ENCODE data around the gene CACNA1I. TPM values are rescaled to one million over a fixed set of nuclear protein-coding genes. Genes with fewer than 3 reads are reported as not detected.
"Not testable (repeated sequence)": the region's sequence is repeated elsewhere in the genome, so short reads cannot be mapped to it uniquely, and the experiment has no call there.

Gene CACNA1I
- polyA plus RNA-seq, 1 donor, result 1.1 TPM

DNA sequence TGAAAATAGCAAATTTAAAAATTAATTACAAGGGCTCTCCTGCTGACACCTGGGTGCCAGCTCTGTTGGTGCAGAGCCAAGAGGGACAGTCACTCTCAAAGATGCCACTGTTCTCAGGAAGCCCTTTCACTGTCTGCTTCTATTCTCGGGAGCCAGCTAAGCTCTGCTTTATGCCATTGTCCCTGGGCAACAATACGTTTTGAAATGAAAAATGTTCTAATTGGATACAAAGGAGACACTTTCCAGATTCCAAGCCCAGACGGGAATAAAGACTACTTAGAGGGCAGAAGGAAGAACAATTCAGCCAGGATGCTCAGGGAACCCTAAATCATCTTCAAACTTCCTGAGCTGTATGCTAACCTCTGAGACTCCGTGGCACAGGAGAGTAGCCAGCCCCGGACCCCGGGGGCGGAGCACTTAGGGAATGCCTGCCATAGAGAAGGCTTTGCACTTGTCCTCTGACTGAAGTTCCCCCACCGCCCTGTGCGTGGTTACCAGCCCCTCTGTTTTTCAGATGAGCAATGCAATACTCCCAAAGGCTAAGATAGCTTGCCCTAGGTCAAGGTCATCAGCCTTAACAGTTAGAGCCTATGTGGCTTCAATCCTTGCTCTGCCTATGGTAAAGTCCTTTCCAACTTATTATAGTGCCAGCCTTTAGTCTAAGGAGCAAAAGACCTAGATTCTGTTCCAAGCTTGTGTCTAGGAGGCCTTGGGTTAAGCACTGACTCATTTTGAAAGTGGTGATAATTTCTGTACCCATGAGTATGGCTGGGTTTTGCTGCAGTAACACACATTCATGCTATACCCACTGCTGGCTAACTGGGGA is 150.9 kb downstream of the CACNA1I start:
- DNase-seq, result no peak

DNA sequence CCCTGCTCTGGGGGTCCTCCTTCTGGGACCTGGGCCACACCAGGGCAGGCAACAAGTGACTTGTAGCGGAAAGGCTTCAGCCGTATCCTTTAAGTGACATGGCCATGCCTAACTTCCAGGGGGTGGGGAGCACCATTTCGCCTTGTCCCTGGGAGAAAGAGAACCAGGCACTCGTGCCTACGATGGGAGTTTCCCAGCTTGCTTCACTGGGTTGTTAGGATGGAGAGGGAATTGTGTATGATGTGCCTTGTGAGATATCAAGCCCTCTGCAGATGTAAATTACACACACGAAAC is 151.4 kb downstream of the CACNA1I start:
- no peak for DNase-seq

DNA sequence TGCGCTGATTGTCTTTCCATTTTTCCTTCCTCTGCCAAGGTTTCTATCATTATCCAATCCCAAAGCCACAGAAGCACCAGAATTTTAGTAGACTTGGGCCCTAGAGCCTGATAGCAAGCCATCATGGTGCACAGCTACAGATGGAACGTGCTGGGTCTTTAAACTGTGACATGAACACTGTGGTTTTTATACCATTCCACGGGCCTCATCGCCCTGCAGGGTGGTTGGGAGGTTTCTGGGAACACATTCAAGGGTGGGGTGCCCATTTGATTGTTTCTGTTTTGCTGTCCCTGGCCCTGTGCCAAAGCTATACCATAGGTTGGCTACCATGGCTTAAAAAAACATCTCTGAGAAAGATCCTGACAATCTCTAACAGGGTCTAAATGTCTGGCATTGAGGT is 151.9 kb downstream of the CACNA1I start:
- DNase-seq, result no peak

DNA sequence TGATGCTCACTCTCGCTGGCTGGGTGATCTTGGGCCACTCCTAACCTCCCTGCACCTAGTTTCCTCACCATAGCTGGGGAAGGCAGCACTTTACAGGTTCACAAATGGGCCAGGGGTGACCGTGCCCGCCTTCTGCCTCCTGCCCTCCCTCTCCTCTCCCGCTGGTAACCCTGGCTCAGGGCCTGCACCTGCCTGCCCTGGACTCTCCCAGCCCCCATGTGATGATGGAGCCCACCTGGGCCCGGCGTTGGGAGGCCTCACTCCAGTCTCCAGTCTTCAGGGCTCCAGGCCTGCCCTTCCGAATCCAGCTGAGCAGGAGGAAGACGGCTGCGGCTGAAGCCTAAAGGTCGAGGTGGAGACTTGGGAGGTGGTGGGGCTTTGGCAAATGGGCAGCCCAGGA is 152.9 kb downstream of the CACNA1I start:
- DNase-seq, result no peak

DNA sequence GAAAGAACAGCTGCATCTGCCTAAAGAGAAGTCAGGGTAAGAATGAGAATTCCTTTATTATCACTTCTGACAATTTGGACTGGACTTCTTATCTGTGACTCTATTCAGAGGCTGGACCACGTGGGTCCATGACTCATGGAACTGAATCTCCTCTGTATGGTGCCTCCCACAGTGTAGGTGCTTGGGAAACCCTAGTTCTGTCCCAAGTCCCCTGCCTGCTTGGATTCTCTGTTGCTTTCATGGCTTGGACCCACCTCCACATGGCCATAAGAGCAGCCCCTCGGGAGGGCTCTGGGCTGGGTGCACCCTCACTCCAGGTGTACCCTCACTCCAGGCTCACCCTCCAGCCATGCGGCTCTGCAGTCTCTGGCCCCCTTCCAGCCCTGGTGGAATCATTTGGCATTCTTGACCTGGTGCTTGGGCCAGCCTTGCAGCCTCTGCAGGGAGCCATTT is 153.4 kb downstream of the CACNA1I start:
- no peak for DNase-seq

DNA sequence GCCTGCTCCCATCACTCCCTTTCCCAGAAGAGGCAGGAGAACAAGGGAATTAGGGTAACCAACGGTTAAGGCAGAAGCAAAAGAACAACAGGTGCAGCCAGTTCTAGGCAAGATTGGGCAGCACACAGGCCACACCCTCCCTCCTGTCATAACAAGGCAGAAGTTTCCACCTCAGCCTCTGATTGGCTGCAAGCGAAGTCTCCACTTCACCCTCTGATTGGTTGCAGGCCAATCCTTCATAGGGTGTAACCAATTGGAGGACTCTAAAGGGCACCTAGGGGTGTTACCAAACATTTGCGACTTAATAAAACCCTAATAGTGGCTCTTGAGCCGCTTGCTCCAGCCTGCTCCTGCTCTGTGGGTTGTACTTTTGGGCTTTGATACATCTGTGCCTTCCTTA is 153.8 kb downstream of the CACNA1I start:
- DNase-seq, result no peak

DNA sequence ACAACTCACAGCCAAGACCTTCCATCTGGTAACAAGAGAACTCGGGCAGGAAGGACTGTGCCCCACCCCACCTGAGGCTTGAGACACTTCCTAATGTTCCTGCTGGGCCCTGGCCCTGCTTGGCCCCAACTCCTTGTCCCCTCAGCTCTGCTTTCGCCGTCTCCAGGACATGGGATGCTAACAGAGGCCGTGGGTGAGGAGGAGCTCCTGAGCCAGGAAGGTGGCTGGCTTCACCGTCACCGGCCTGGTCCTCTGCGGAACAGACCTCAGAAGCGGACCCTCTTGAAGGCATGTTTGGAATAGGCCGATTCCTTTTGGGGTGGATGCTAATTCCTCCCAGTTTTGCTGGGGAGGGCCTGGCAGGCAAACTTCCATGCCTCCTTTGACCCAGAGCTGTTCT is 154.3 kb downstream of the CACNA1I start:
- no peak for DNase-seq

DNA sequence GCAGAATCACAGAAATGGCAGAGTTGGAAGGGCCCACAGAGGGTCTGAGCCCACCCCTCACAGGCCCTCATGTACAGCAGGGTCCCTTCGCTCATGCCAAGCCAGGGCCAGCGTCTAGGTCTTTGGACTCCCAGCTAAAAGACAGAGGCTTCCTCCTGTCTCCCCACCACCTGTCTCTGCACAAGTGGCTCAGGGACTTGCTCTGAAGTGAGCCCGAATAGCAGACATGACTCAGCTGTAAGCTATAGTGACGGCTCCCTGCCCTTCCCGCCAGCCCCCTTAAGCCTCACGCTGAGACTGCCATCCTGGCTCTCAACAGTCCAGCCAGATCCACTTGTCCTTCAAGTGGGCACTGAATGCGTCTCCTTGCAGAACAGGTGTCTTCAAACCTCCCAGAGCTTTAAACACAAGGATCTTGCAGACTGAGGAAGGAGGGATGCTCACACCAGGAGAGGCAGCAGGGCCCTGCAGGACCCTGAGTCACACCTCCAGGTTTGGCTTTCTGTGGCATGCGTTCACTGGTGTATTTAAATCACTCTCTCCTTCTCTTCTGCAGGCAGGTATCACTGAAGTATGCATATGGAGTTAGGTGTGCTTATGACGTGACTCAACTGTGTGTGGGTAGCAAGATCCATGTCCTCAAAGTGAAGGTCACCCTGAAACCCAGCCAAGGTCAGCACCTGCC is 154.9 kb downstream of the CACNA1I start:
- DNase-seq, result no peak

DNA sequence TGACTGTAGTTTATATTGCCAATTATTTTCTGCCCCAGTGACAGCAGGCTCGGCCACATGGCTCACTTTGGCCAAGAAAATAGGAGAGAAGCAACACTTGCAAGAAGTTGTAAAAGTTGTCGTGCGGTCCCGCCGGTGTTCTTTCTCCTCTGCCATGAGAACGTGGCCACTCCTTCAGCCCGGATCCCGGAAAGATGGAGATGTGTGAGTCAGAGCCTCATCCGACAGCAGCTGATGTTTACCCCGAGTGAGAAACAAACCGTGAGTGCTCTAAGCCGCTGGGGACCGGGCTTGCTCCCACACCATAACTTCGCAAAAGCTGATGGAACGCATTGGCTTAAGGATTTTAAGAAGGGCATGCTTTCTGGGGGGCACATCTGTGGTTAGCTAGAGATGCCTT is 157.0 kb downstream of the CACNA1I start:
- no peak for DNase-seq

DNA sequence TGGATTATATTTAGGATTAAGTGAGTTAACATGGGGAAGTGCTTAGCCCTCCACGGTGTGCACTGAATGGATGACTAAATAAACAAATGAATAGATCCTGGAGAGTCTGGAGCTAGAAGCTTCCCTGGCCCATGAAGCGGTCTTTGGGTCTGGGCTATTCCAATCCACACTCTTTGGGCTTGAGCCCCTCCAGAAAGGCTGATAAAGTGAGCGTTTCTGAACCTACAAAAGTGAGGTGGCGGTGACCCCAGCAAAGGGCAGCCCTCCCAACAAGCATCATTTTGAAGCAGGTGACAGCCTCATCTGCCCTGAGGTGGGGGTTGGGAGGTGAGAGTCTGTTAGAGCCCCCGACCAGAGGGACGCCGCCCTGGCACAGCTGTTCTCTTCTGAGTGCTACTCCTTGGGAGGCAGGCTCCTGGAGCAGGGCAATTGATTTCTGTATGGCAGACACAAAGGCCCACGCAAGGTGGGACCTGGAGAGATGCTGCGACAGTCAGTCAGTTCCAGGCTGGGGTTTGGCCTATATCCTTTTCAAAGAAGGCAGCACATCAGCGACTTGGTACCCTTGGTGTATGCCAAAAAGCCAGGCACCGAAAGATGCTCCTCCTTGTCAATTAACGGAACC is 157.8 kb downstream of the CACNA1I start:
- no peak for DNase-seq

DNA sequence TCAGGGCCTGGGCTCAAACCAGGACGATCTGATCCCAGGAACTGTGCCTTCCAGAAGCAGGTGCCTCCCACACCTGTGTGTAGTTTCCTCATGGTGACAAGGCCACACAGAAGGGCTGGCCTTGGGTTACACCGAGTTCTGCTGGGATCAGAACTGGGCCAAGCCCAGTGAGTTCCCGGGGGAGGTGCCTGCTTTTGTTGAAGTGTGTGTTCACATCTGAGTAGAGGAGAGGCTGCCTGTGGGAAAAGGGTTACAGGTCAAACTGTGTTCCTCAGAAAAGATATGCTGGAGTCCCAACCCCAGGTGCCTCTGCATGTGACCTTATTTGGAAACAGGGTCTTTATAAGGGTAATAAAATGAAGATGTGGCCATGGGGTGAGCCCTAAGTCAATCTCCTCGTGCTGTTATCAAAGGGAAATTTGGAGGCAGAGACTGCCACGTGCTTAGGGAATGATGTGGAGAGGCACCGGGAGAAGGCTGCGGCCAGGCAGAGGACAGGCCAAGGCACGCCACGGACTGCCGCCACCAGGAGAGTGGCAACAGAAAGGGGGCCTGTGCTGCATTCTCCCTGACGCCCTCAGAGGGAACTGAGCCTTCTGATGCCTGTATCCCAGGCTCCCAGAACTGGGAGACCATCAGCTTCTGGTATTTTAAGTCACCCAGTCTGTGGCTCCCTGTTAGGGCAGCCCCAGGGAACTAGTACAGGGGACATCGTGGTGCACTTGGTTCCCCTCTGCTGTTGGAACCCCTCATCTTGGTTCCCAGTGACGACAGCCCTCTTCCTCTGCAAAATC is 158.8 kb downstream of the CACNA1I start:
- no peak for DNase-seq

DNA sequence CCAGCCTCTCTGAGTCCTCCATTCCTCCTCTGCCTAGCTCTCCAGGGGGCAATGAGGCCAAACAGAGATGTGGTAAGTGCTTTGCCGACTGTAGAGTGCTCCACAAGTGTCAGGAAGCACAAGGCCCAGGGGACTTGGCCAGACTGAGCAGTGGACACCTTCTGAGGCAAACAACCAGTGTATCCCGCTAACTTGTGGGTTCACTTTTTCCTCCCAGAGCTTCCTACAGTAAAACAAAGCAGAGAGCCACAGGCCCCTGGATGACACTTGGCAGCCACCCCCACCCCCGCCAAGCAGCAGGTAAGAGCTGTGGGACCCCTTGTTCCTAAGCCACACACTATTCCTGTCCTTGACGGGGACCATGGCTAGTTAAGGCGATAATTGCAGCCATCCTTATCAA is 160.9 kb downstream of the CACNA1I start:
- DNase-seq, result no peak

DNA sequence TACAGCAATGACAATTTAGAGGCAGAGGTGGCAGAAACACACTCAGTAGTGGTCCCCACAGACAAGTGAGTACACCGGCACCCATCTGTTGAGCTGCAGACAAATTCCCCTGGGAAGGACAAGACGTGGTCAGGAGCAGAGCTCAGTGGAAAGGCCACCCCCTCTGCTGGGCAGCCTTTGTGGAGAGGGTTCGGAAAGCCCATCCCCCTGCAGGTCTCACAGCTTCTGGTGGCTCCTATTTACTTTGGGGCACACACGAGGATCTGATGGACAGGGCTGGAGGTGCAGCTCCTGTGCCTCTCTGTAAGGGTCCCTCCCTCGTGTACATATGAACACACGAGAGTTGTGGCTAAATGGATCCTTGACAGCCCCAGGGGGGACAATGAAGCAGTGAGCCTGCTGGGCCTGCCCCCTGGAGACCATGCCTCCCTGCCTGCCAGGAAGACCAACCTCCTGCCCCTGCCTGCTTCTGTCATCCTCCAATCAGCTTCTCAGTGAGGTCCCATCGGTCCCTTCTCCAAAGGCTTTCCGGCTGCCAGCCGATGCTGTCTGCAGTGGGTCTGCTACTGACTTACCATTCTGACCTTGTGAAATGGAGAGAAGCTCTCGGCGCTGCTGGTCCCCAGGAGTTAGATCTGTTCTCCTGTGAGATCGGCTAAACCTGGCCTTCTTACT is 161.5 kb downstream of the CACNA1I start:
- DNase-seq, result no peak

DNA sequence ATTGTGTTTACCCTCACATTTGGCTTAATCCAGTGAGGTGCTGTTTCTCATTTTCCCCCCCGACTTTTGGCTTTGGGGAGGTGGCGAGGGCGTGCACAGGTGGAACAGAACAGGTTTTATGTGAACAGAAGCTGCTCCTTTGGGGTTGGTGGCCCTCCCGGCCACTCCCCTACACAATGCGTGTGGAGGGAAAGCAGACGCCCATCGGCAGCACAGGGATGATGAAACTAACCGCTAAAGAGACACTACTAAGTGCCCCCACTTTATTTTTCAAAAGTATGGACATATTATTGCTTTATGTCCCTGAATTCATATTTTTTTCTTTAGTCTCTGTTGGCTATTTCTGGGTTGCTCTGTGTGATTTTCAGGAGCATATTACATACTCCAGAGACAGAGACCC is 162.1 kb downstream of the CACNA1I start:
- DNase-seq, result no peak

DNA sequence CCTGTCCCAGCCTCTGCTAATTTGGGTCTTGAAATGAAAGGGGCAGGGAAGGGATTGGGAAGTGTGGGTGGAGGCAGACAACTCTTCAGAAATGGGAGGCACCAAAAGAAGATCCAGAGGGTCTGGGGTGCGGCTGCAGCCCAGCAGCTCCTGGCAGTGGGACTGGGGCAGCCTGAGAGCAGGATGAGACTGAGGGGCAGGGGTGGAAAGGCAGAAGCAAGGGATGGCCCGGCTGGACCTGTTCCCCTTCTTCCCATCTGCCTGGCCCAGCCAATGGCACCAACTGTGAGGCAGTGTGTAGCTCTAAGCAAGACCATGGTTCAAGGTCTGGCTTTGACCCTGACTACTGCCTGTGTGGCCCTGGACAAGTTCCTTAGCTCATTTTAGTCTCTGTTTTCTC is 162.6 kb downstream of the CACNA1I start:
- DNase-seq, result no peak

DNA sequence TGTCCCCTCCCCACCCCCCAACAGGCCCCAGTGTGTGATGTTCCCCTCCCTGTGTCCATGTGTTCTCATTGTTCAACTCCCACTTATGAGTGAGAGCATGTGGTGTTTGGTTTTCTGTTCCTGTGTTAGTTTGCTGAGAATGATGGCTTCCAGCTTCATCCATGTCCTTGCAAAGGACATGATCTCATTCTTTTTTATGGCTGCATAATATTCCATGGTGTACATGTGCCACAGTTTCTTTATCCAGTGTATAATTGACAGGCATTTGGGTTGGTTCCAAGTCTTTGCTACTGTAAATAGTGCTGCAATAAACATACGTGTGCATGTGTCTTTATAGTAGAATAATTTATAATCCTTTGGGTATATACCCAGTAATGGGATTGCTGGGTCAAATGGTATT is 163.5 kb downstream of the CACNA1I start:
- not testable (repeated sequence) for DNase-seq

DNA sequence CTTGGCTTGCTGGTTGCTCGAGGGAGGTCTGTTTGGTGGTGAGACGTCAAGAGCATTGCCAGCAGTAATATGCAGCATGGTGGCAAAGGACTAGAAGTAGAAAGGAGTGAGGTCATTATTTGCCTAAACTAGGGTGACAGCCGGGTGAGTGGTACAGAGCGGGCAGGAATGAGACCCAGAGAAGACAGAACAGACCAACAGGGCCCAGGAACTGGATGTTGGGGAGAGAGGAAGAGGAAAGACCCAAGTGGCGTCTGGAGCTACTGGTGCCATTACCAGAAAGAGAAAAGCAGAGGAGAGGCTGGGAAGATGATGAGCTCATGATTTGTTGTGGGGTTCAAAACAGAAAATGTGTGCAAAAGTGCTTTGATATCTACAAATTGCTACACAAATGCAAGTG is 164.3 kb downstream of the CACNA1I start:
- DNase-seq, result no peak

DNA sequence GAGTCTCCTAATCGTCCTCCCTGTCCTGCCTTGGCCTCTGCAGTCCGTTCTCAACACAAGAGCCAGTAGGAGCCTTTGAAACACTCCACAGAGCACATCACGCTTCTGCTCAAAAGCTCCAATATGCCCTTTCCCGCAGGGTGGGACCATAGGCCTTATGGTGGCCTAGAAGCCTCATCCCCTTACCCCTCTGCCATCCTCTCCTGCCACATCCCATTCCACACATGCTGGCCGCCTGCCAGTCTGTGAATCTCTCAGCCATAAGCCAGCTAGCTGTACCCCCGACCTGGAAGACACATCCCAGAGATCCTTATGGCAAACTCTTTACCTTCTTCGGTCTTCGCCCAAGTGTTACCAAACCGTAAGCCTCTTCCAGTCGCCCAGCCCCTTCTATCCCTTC is 165.2 kb downstream of the CACNA1I start:
- no peak for DNase-seq

DNA sequence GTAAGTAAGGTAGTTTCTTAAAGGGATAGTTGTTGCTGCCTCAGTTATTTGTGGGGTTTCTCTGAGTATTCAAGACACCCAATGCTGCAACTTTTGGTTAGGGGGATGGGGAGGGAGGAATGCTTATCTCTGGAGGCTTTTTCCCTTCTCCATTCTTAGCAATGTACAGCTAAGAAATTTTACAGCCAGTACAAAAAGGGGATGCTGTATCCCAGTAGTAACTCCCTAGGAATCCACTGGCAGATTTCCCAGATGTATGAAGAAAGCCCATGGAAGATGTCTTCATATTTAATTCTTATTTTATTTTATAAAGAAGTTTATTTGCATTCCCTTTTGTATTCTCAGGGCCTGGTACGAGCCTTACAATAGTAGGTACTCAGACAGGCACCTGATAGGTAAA is 168.2 kb downstream of the CACNA1I start:
- no peak for DNase-seq
